Measurements from ENCODE around the gene PRKACB.

DNA sequence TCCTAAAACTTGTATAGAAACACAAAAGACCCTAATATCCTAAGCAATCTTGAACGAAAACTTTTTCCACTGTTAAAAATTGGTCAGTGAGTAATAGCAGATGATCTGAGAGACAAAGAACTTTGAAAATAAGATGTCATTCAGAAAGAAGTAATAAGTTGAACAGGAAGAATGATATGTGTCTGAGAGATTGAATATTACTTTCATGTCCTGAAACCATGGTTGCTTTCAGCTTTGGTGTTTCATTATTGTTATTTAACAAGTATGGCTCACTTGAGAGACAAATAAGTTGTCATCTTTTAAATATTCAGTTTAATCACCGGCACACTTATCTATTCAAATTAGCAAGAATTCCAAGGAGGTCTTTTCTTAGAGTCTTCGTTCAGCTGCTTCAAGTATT lies 11.4 kb downstream of the PRKACB start:
- no peak for TF ChIP-seq WRNIP1 (IDR thresholded peaks at IDR 0.05; ENCODE audit: borderline replicate concordance, low read depth, low read length)
- no peak for TF ChIP-seq POLR2A (IDR thresholded peaks at IDR 0.05; ENCODE audit: low read depth, low read length)
